SK-N-SH treated with all-trans-retinoic acid at 6 μM for 48 hours (cell line): ENCODE results near the gene DNAH9.

Experiments
- CSDC2 ChIP-seq: fragments of 250-450 bp; sonication (Bioruptor Pico); IDR thresholded peaks from 2 replicates; pipeline ENCODE4 v1.5.0; 2020; ENCODE audit warnings: mild to moderate bottlenecking, moderate library complexity
- RARB ChIP-seq: fragments of 250-450 bp; sonication (Bioruptor Pico); IDR thresholded peaks from 2 replicates; pipeline ENCODE4 v1.8.0; 2021; ENCODE audit warnings: mild to moderate bottlenecking, moderate library complexity
- SNAI2 ChIP-seq: fragments of 250-450 bp; sonication (Bioruptor Pico); IDR thresholded peaks from 2 replicates; pipeline ENCODE4 v1.5.0; 2020; ENCODE audit warnings: mild to moderate bottlenecking, moderate library complexity
- TCF4 ChIP-seq: fragments of 250-450 bp; sonication (Bioruptor Pico); IDR thresholded peaks from 2 replicates; pipeline ENCODE4 v1.8.0; 2021; ENCODE audit warnings: mild to moderate bottlenecking, moderate library complexity, borderline replicate concordance
- ZFP3 ChIP-seq: fragments of 250-450 bp; sonication (Bioruptor Pico); IDR thresholded peaks from 2 replicates; pipeline ENCODE4 v1.5.0; 2020; ENCODE audit warnings: mild to moderate bottlenecking, moderate library complexity
- TF ChIP-seq, protein P1 (sequence below): fragments of 250-450 bp; sonication (Bioruptor Pico); IDR thresholded peaks from 2 replicates; pipeline ENCODE4 v1.8.0; 2020; ENCODE audit warnings: mild to moderate bottlenecking, moderate library complexity, borderline replicate concordance

DNA sequence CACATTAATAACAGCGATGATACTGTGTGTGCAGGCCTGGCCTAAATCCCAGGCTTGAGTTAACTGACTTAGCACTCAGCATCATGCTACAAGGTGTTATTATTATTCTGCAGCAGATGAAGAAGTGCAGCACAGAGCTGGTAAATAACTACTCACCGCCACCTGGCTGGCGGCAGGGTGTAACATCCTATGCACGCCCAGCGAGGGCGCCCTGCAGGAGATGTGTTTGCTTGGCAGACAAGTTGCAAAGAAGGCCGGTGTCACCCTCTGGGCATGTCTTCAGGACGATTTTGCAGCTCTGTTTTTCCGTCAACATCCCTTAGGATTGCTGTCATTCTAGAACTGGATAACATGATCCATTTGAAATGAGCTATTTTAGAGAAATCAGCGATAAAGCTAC, 30.1 kb downstream of the DNAH9 start:
- TF ChIP-seq RARB (no peak), SNAI2 (CRISPR knock-in tag) (no peak), ZFP3 (CRISPR knock-in tag) (no peak), TCF4 (no peak), CSDC2 (CRISPR knock-in tag) (no peak)
- TF ChIP-seq, protein P1, sequence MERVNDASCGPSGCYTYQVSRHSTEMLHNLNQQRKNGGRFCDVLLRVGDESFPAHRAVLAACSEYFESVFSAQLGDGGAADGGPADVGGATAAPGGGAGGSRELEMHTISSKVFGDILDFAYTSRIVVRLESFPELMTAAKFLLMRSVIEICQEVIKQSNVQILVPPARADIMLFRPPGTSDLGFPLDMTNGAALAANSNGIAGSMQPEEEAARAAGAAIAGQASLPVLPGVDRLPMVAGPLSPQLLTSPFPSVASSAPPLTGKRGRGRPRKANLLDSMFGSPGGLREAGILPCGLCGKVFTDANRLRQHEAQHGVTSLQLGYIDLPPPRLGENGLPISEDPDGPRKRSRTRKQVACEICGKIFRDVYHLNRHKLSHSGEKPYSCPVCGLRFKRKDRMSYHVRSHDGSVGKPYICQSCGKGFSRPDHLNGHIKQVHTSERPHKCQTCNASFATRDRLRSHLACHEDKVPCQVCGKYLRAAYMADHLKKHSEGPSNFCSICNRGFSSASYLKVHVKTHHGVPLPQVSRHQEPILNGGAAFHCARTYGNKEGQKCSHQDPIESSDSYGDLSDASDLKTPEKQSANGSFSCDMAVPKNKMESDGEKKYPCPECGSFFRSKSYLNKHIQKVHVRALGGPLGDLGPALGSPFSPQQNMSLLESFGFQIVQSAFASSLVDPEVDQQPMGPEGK (CRISPR knock-in tag), result no peak
